Memory B cell (primary cell): ENCODE measurements around the gene ST14.
"Not testable (repeated sequence)": the region's sequence is repeated elsewhere in the genome, so short reads cannot be mapped to it uniquely, and the experiment has no call there.

Experiments
- ATAC-seq: fragments of 150-1000 bp; cut with Tn5 transposase; 2 replicates; pipeline ENCODE4 v1.10.0; 2021; ENCODE audit warnings: low read depth, mild to moderate bottlenecking, moderate library complexity
- DNase-seq, 2 donors: peaks; one replicate each; pipeline ENCODE4 v3.0.0; 2022; ENCODE audit warnings: low spot score in 2 of 2
- H3K27ac Mint-ChIP-seq: one replicate; pipeline ENCODE4 v1.8.0; 2022; ENCODE audit warnings: mild to moderate bottlenecking, moderate library complexity, mixed read lengths
- H3K27me3 Mint-ChIP-seq: one replicate; pipeline ENCODE4 v1.8.0; 2022; ENCODE audit warnings: mixed read lengths
- H3K36me3 Mint-ChIP-seq: one replicate; pipeline ENCODE4 v1.8.0; 2022; ENCODE audit warnings: mild to moderate bottlenecking, mixed read lengths
- H3K4me1 Mint-ChIP-seq: one replicate; pipeline ENCODE4 v1.8.0; 2022; ENCODE audit warnings: mixed read lengths
- H3K4me3 Mint-ChIP-seq: one replicate; pipeline ENCODE4 v1.8.0; 2022; ENCODE audit warnings: mild to moderate bottlenecking, moderate library complexity, mixed read lengths
- H3K9me3 Mint-ChIP-seq: one replicate; pipeline ENCODE4 v1.8.0; 2022; ENCODE audit warnings: mixed read lengths

The ST14 gene

DNA sequence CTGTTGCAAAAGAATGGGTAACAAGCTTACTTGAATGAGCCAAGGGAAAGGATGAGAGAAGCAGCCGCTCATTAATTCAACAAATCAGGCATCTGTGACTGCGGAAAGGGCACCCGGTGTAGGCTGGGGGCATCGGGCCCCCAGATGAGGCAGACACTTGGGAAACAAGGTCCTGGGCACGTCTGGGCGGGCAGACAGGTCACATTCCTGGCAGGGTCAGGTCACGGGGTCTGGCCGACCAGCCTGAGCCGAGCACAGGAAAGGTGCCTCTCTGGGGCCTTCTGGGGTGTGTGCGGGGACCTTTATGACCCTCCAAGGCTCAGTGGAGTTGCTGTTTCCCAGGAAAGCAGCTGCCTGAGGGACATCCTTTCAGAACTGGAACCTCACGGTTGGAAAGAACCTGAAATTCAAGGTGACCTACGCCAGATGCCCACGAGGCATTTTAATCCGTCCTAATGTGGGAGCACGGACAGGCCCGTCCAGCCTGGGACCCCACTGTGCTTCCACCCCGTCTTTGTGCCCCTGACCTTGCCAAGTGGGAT is 57.1 kb downstream of the ST14 start:
- DNase-seq (no peak), ATAC-seq (no peak)
- Mint-ChIP-seq H3K9me3 (no peaks in the 10 kb centered on the region), H3K4me3 (no peak overlapping the region), H3K4me1 (peaks cover 5% of the 10 kb centered on the region), H3K27ac (no peak overlapping the region), H3K27me3 (no peaks in the 10 kb centered on the region), H3K36me3 (no peaks in the 10 kb centered on the region)

DNA sequence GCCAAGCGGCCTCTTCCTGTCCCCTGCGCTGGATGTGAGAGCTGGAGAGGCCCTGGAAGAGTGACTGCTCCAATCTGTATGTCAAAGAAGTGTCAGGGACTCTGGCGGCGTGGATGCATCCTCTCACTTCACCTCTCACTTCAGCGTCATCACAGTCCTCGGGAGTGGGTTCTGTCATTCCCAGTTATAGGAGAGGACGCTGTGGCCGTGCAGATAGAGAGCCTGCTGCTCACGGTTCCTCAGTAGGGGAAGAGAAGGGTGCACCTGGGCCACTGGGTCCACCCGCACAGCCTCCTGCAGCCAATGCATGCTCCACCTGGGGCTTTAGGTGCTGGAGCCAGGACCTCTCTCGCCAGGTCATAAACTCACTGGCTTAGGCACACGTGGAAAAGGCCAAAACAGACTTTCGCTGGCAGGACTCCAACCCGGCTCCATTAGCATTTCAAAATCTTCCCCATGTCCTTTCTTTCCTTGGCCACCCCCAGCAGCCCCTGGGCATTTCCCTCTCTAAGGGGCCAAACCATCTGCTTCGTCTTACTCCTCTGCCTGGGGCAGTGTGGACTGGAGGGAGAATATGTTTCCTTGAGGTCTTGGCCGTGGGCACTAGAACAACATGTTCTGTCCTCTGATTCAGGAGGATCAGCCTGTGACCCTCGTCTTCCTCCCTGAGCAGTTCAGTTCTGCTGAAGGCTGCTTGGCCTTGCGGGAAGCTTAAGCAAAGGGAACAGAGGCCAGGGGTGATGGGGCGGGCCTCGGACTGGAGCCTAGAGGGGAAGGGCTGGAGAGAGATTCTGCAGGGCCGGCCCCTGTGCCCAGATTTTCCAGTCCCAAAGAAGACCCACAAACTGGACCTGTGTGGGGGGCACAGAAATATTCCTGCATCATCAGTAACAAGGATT is 57.8 kb downstream of the ST14 start:
- Mint-ChIP-seq H3K9me3 (no peaks in the 10 kb centered on the region), H3K27ac (no peak overlapping the region), H3K4me3 (no peak overlapping the region), H3K4me1 (peaks cover 5% of the 10 kb centered on the region), H3K36me3 (no peaks in the 10 kb centered on the region), H3K27me3 (no peaks in the 10 kb centered on the region)
- DNase-seq = no peak
- no peak for ATAC-seq

DNA sequence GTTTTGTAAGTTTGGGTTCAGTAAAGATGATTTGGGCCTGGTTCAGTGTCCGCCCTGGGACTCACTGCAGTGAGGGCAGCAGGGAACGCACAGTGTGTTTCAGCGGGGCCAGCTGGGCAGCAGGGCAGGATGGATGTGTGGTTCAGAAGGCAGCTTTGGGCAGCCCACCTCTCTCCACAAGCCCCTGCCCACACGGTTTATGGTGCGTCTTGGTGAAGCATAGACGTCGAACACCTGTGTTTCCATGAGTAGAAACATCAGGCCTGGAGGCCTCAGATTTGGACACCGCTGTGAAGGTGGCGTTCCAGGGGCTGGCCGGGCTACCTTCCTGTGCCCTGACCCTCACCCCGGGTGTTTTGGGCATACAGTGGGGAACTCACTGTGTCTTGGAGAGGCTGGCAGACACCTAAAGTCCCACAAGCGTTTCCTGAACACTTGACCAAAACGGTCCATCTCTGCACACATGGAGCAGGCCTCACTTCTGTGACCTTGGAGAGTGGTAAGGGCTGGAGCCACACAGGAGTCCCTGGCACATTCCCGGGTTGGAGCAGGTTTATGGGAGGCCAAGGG is 59.0 kb downstream of the ST14 start:
- no peak for ATAC-seq
- DNase-seq = no peak
- no peaks in the 10 kb centered on the region for H3K9me3 Mint-ChIP-seq
- H3K4me1 Mint-ChIP-seq = peaks cover 5% of the 10 kb centered on the region
- H3K27me3 Mint-ChIP-seq = no peaks in the 10 kb centered on the region
- no peak overlapping the region for H3K27ac Mint-ChIP-seq
- no peaks in the 10 kb centered on the region for H3K36me3 Mint-ChIP-seq
- H3K4me3 Mint-ChIP-seq = no peak overlapping the region

DNA sequence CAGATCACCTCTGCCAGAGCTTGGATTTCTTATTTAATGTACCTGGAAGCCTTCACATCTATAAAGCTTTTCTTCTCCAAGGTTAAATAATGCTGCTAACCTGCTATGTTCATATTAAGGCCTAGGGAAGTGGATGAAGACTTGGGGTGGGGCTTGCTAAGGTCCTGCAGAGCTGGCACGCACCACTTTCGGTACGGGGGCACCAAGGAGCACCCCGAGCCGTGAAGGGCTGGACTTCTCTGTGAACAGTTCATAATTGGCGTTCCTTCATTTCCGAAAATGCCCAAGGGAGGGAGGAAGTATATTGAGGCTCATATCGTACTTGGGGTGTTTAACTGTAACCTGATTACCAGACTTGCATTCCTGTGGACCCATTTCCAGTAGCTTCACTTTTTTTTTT is 59.6 kb downstream of the ST14 start:
- no peaks in the 10 kb centered on the region for H3K36me3 Mint-ChIP-seq
- DNase-seq (no peak), ATAC-seq (no peak)
- no peaks in the 10 kb centered on the region for H3K9me3 Mint-ChIP-seq
- H3K27me3 Mint-ChIP-seq = no peaks in the 10 kb centered on the region
- H3K4me3 Mint-ChIP-seq = no peak overlapping the region
- H3K27ac Mint-ChIP-seq = no peak overlapping the region
- peaks cover 5% of the 10 kb centered on the region for H3K4me1 Mint-ChIP-seq

DNA sequence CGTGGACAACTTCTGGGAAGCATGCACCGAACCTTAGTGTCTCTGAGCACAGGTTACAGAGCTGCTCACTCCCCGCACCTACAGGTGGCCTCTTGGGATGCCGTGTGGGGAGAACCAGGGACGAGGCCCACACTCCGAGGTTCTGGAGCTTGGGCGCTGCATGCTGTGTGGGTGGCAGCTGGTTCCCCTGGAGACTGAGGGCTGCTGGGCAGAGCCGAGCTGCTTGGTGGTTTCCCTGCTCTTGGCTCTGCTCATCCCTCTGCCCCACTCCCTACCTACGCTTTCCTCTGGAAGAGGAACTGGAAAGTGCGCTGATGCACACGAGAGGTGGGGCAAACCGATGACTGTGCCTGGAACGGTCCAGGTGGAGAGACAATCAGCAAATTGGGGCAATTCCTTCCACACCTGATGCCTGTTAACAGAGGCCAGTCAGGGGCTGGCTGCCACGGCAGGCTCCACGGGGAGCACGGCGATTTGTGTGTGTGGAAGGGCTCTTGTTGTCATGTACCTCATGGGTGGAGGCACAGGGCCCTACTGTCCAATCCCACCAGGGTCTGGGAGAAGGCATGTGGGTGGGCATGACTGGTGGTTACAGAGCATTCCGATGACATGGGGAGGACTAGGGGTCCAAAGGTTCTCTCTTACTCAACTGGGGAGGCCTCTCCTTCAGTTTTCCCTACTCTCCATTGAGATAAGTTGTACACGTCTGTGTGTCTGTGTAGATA is 60.9 kb downstream of the ST14 start:
- Mint-ChIP-seq H3K36me3 (no peaks in the 10 kb centered on the region), H3K4me1 (peaks cover 5% of the 10 kb centered on the region), H3K9me3 (no peaks in the 10 kb centered on the region), H3K4me3 (no peak overlapping the region), H3K27ac (no peak overlapping the region), H3K27me3 (no peaks in the 10 kb centered on the region)
- no peak for ATAC-seq
- no peak for DNase-seq

DNA sequence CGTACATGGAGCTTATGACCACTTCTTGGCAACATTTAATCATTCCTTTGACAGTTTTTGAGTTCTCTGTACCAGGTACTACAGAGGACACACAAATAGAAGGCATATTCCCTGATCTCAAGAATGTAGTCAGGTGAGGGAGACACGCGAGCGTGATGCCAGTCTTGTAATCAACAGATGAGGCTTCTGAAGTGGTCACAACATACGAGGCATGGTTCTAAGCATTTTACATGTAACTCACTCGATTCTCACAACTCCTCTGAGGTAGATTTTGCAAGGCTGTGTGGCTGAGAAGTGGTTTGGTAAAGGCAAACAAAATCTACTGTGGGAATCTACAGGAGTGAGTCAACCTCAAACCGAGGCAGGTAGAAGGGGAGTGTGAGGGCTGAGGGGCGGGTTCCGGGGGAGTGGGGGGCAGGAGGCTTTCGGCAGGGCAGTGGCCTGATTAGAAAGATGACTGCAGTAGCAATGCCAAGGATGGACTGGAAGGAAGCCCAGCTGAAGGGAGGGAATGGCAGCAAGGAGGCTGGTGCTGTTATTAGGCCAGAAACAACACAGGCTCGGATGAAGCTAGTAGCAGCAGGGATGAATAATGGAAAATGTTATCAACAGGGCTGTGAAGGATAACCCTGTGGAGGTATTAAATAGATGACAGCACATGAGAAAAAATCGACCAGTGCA is 63.8 kb downstream of the ST14 start:
- H3K4me3 Mint-ChIP-seq = no peak overlapping the region
- DNase-seq (no peak), ATAC-seq (no peak)
- no peaks in the 10 kb centered on the region for H3K36me3 Mint-ChIP-seq
- peak overlapping the region; percentile 45 for H3K27ac Mint-ChIP-seq
- no peaks in the 10 kb centered on the region for H3K27me3 Mint-ChIP-seq
- no peaks in the 10 kb centered on the region for H3K9me3 Mint-ChIP-seq
- H3K4me1 Mint-ChIP-seq = peaks cover 7% of the 10 kb centered on the region

DNA sequence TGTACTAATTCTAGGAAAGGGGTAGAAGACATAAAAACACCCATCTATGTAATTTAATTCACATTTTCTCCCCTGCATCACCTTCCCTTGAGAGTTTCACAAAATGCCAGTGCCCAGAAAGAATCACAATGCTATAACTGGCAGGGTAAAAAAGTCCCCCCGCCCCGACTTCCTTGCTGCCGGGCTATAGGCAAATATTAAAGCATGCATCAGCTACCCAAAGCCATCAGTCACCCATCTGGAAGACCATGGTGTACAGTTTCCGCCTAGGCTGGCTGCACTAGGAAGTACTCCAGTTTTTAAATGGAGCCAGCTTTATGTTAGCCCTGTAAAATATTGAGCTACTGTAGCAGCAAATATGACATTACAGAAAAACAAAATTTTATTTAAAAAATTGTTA is 67.8 kb downstream of the ST14 start:
- Mint-ChIP-seq H3K36me3 (peaks cover 4% of the 10 kb centered on the region), H3K4me1 (peaks cover 4% of the 10 kb centered on the region), H3K27ac (no peak overlapping the region), H3K4me3 (no peak overlapping the region), H3K27me3 (no peaks in the 10 kb centered on the region), H3K9me3 (no peaks in the 10 kb centered on the region)
- ATAC-seq (peak; percentile 78), DNase-seq (no peak)

DNA sequence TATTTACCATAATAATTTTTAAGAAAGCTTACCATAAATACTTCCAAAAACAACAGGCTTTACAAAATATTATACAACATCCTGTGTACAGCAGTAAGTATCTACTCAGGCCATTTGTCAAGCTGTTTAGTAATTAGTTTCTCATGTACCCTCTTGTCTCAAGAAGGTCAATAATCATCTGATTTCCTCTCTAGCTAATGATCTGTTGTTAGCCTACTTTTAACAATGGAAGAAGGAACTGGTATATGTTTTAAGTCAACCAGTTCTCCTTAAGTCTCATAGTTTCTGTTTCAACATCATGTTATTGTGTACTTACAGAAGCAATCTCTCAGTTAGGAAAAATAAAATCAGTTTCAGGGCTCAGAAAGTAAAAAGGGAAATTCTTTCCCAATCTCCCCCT is 73.9 kb downstream of the ST14 start:
- peaks cover 14% of the 10 kb centered on the region for H3K36me3 Mint-ChIP-seq
- not testable (repeated sequence) for H3K27ac Mint-ChIP-seq, H3K4me1 Mint-ChIP-seq, H3K27me3 Mint-ChIP-seq, H3K4me3 Mint-ChIP-seq, H3K9me3 Mint-ChIP-seq, DNase-seq, ATAC-seq

DNA sequence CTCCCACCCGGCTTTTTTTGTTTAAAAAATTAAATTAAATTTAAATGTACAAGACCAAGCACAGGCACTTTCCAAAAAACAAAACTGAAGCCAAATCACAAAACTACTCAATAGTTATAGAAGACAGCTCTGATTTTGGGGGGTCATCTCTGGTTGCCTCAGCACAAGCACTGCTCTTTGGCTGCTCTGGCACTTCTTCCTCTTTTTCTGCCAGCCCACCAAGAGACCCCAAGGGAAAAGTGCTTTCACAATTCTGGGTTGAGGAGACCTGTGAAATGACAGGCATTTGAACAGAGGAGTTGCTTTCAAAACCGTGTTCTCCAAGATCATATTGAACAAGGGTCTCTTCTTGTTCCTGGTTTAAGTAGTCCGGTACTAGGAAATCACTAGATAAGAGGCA is 74.3 kb downstream of the ST14 start:
- H3K9me3 Mint-ChIP-seq, H3K4me1 Mint-ChIP-seq, H3K4me3 Mint-ChIP-seq, DNase-seq, ATAC-seq, H3K27me3 Mint-ChIP-seq: not testable (repeated sequence)
- peaks cover 16% of the 10 kb centered on the region for H3K36me3 Mint-ChIP-seq
- H3K27ac Mint-ChIP-seq = peak overlapping the region; percentile 39

DNA sequence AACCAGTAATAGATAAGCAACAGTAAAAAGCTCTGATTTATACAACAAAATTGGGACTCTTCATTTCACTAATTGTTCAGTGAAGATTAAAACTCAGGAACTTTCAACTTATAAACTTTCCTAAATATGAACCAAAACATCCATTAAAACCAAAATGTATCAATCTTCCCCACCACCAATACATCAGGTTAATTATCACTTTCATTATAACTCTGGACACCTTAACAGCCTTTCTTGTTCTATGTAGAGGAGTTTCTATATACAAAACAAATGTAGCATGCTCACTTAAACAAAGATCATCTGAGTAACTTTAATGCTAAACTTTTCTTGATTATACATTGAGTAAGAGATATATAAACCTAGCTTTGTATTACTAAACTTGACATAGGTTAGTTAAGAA is 74.7 kb downstream of the ST14 start:
- no peaks in the 10 kb centered on the region for H3K27me3 Mint-ChIP-seq
- H3K4me3 Mint-ChIP-seq = no peak overlapping the region
- H3K9me3 Mint-ChIP-seq = no peaks in the 10 kb centered on the region
- peaks cover 18% of the 10 kb centered on the region for H3K36me3 Mint-ChIP-seq
- ATAC-seq (no peak), DNase-seq (no peak)
- peaks cover 4% of the 10 kb centered on the region for H3K4me1 Mint-ChIP-seq
- peak overlapping the region; percentile 39 for H3K27ac Mint-ChIP-seq

DNA sequence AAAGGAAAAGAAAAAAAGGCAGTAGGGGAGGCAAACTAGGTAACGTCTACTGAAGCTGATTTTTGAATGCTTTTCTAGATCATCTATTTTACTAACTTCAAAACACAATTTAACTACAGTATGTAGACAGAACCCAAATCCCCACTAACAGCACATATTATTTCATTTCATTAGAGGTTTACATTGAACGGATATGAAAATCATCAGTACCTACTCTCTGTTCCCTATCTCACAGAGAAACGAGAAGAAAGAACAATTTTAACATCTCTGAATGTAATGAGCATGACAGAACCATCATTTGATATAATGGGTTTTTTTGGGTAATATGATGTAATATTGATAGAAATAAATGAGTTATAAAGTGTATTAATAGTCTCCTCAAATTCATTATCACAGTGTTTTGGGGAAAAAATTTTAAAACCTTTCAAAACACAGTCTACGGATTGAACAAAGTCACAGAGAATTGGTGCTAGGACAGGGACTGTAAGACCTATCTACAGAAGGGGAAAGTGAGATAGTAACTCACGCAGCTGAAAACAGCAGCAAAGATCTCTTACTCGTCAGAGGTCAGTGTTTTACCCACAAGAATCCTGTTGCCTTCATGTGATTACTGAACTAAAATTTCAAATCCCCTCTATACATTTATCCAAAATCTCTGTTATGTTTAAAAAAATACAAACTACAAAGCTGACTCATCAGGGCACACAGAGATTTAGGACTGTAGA is 77.9 kb downstream of the ST14 start:
- H3K9me3 Mint-ChIP-seq = no peaks in the 10 kb centered on the region
- peaks cover 14% of the 10 kb centered on the region for H3K36me3 Mint-ChIP-seq
- no peak overlapping the region for H3K27ac Mint-ChIP-seq

DNA sequence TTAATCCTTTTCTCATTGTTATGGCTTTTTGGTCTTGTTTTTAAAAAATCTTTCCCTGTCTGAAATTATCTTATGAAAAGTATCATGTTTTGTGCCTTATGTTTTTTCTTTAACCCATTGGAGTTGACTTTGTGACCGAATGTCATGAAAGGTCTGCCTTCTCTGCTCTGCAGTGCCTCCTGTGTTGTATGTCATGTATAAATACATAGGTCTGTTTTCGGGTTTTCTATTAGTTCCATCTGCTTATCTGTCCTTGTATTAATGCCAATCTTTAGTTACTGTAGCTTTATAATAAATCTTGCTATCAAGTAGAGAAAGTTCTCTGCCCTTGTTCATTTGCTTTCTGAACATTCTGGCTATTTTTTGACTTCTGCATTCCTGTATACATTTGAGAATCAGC is 82.1 kb downstream of the ST14 start:
- ATAC-seq (no peak), DNase-seq (no peak)
- Mint-ChIP-seq H3K27me3 (no peaks in the 10 kb centered on the region), H3K9me3 (no peaks in the 10 kb centered on the region), H3K4me1 (peaks cover 13% of the 10 kb centered on the region), H3K4me3 (no peak overlapping the region), H3K36me3 (peaks cover 13% of the 10 kb centered on the region), H3K27ac (no peak overlapping the region)

More for the DNA sequence above, 77.9 kb downstream of the ST14 start:
- ATAC-seq (peak; percentile 37), DNase-seq (no peak)
- Mint-ChIP-seq H3K4me1 (peaks cover 7% of the 10 kb centered on the region), H3K27me3 (no peaks in the 10 kb centered on the region), H3K4me3 (no peak overlapping the region)

DNA sequence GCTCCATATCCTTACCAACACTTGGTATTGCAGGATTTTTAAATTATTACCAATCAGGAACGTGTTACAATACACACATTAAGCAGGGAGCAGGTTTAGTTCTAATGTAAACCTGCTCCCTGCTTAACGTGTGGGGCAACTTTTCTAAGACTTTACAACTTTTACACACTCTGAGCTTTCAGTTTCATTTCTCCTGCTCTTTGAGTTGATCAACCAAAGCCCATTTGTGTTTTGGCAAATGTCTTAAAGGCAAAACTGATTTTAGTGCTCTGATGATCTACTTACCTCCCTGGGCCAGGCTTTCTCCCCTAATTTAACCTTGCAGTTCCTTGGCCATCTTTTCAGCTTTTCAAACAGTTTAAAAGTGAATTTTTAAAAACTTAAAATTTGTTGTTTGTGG is 84.2 kb downstream of the ST14 start:
- H3K9me3 Mint-ChIP-seq = no peaks in the 10 kb centered on the region
- peaks cover 10% of the 10 kb centered on the region for H3K36me3 Mint-ChIP-seq
- H3K4me1 Mint-ChIP-seq = peaks cover 12% of the 10 kb centered on the region
- ATAC-seq (peak; percentile 57), DNase-seq (no peak)
- no peak overlapping the region for H3K27ac Mint-ChIP-seq
- no peaks in the 10 kb centered on the region for H3K27me3 Mint-ChIP-seq
- no peak overlapping the region for H3K4me3 Mint-ChIP-seq
